Stimulated activated naive CD8-positive, alpha-beta T cell treated with anti-CD3 and anti-CD28 coated beads, Interleukin-15, amount 100 ng/mL, for 72 hours (primary cell): Measurements from ENCODE around the gene RHOBTB1.

Source experiments
- ATAC-seq: fragments of 150-1000 bp; cut with Tn5 transposase; 2 replicates; pipeline ENCODE4 v1.10.0; 2021; ENCODE audit warnings: mild to moderate bottlenecking, moderate library complexity
- DNase-seq, 2 donors: peaks; one replicate each; pipeline ENCODE4 v3.0.0; 2021 to 2022
- H3K27ac Mint-ChIP-seq, 2 donors: one replicate each; pipeline ENCODE4 v1.8.0; 2022; ENCODE audit warnings: mild to moderate bottlenecking in 2 of 2, mixed read lengths in 2 of 2, moderate library complexity in 2 of 2
- H3K27me3 Mint-ChIP-seq: one replicate; pipeline ENCODE4 v1.8.0; 2022; ENCODE audit warnings: mixed read lengths
- H3K4me1 Mint-ChIP-seq: one replicate; pipeline ENCODE4 v1.8.0; 2022; ENCODE audit warnings: mild to moderate bottlenecking, mixed read lengths
- H3K4me3 Mint-ChIP-seq, 2 donors: one replicate each; pipeline ENCODE4 v1.8.0; 2022; ENCODE audit warnings: mild to moderate bottlenecking in 2 of 2, mixed read lengths in 2 of 2, moderate library complexity in 1 of 2
- H3K9me3 Mint-ChIP-seq, 2 donors: one replicate each; pipeline ENCODE4 v1.8.0; 2022; ENCODE audit warnings: mixed read lengths in 2 of 2

Gene RHOBTB1

GRCh38 chr10:60934215-60935175 is 9.5 kb downstream of the RHOBTB1 start:
- no peak for DNase-seq
- no peak for ATAC-seq
- Mint-ChIP-seq H3K9me3 (no peaks in the 10 kb centered on the region), H3K4me1 (no peaks in the 10 kb centered on the region), H3K4me3 (no peak overlapping the region), H3K27me3 (peaks cover 20% of the 10 kb centered on the region), H3K27ac (no peak overlapping the region)

GRCh38 chr10:60932756-60933155 is 11.2 kb downstream of the RHOBTB1 start:
- ATAC-seq, result no peak
- Mint-ChIP-seq H3K4me1 (no peaks in the 10 kb centered on the region), H3K4me3 (no peak overlapping the region), H3K9me3 (peaks cover 0 to 1% of the 10 kb centered on the region in 2 donors), H3K27me3 (peaks cover 2% of the 10 kb centered on the region), H3K27ac (no peak overlapping the region)
- DNase-seq, result no peak

GRCh38 chr10:60930237-60930636 is 13.7 kb downstream of the RHOBTB1 start:
- ATAC-seq (no peak), DNase-seq (no peak)
- Mint-ChIP-seq H3K9me3 (peaks cover 5 to 9% of the 10 kb centered on the region in 2 donors), H3K27me3 (no peaks in the 10 kb centered on the region), H3K4me1 (no peaks in the 10 kb centered on the region), H3K4me3 (no peak overlapping the region), H3K27ac (no peak overlapping the region)

GRCh38 chr10:60921633-60922032 is 22.4 kb downstream of the RHOBTB1 start:
- Mint-ChIP-seq H3K4me1 (no peaks in the 10 kb centered on the region), H3K27me3 (no peaks in the 10 kb centered on the region), H3K9me3 (peaks cover 4 to 16% of the 10 kb centered on the region in 2 donors), H3K27ac (no peak overlapping the region), H3K4me3 (no peak overlapping the region)
- ATAC-seq (no peak), DNase-seq (no peak)

GRCh38 chr10:60920479-60920878 is 23.5 kb downstream of the RHOBTB1 start:
- Mint-ChIP-seq H3K27ac (no peak overlapping the region), H3K4me1 (no peaks in the 10 kb centered on the region), H3K4me3 (no peak overlapping the region), H3K27me3 (no peaks in the 10 kb centered on the region), H3K9me3 (peaks cover under 1 to 14% of the 10 kb centered on the region in 2 donors)
- DNase-seq, result no peak
- no peak for ATAC-seq

- Mint-ChIP-seq H3K9me3 (peaks cover 0 to 8% of the 10 kb centered on the region in 2 donors), H3K4me1 (no peaks in the 10 kb centered on the region), H3K27me3 (no peaks in the 10 kb centered on the region), H3K4me3 (no peak overlapping the region), H3K27ac (no peak overlapping the region)
- no peak for DNase-seq
- no peak for ATAC-seq
Observed at GRCh38 chr10:60919551-60919950, 24.4 kb downstream of the RHOBTB1 start.

GRCh38 chr10:60917331-60918280 is 26.4 kb downstream of the RHOBTB1 start:
- Mint-ChIP-seq H3K9me3 (peaks cover 0 to 8% of the 10 kb centered on the region in 2 donors), H3K27me3 (no peaks in the 10 kb centered on the region), H3K27ac (peak overlapping the region in 1 of 2 donors; percentile 58)

GRCh38 chr10:60916025-60916424 is 28.0 kb downstream of the RHOBTB1 start:
- peaks cover 0 to 8% of the 10 kb centered on the region in 2 donors for H3K9me3 Mint-ChIP-seq
- peaks cover 3% of the 10 kb centered on the region for H3K4me1 Mint-ChIP-seq
- no peak for DNase-seq
- H3K27me3 Mint-ChIP-seq, result peaks cover 6% of the 10 kb centered on the region
- ATAC-seq, result no peak
- no peak overlapping the region for H3K4me3 Mint-ChIP-seq
- no peak overlapping the region for H3K27ac Mint-ChIP-seq

More at GRCh38 chr10:60917331-60918280, 26.4 kb downstream of the RHOBTB1 start:
- DNase-seq (no peak), ATAC-seq (no peak)
- Mint-ChIP-seq H3K4me1 (no peaks in the 10 kb centered on the region), H3K4me3 (no peak overlapping the region)

GRCh38 chr10:60914690-60915141 is 29.3 kb downstream of the RHOBTB1 start:
- H3K4me1 Mint-ChIP-seq, result peaks cover 10% of the 10 kb centered on the region
- no peak overlapping the region for H3K27ac Mint-ChIP-seq
- no peak for ATAC-seq
- peaks cover 0 to 8% of the 10 kb centered on the region in 2 donors for H3K9me3 Mint-ChIP-seq
- DNase-seq, result no peak
- no peak overlapping the region for H3K4me3 Mint-ChIP-seq
- H3K27me3 Mint-ChIP-seq, result peaks cover 13% of the 10 kb centered on the region

GRCh38 chr10:60913657-60914056 is 30.3 kb downstream of the RHOBTB1 start:
- Mint-ChIP-seq H3K4me3 (no peak overlapping the region), H3K27ac (no peak overlapping the region), H3K9me3 (peaks cover 0 to 8% of the 10 kb centered on the region in 2 donors), H3K27me3 (peaks cover 13% of the 10 kb centered on the region), H3K4me1 (peaks cover 10% of the 10 kb centered on the region)
- ATAC-seq, result no peak
- DNase-seq, result no peak

GRCh38 chr10:60913071-60913470 is 30.9 kb downstream of the RHOBTB1 start:
- no peak for ATAC-seq
- H3K27ac Mint-ChIP-seq, result no peak overlapping the region
- H3K9me3 Mint-ChIP-seq, result peaks cover 0 to 3% of the 10 kb centered on the region in 2 donors
- H3K4me1 Mint-ChIP-seq, result peaks cover 10% of the 10 kb centered on the region
- DNase-seq, result no peak
- H3K4me3 Mint-ChIP-seq, result no peak overlapping the region
- H3K27me3 Mint-ChIP-seq, result peaks cover 13% of the 10 kb centered on the region

- Mint-ChIP-seq H3K4me3 (no peak overlapping the region), H3K4me1 (peaks cover 10% of the 10 kb centered on the region), H3K27ac (no peak overlapping the region), H3K27me3 (peaks cover 13% of the 10 kb centered on the region), H3K9me3 (peaks cover 4 to 9% of the 10 kb centered on the region in 2 donors)
- no peak for ATAC-seq
- DNase-seq, result no peak
Observed at GRCh38 chr10:60911715-60912114, 32.3 kb downstream of the RHOBTB1 start.

- Mint-ChIP-seq H3K4me3 (no peak overlapping the region), H3K27me3 (peaks cover 13% of the 10 kb centered on the region), H3K4me1 (peaks cover 10% of the 10 kb centered on the region), H3K9me3 (peaks cover 4 to 14% of the 10 kb centered on the region in 2 donors), H3K27ac (peak overlapping the region in 1 of 2 donors; percentile 42)
- no peak for ATAC-seq
- DNase-seq, result no peak
Observed at GRCh38 chr10:60911216-60911615, 32.8 kb downstream of the RHOBTB1 start.

- peaks cover 13% of the 10 kb centered on the region for H3K27me3 Mint-ChIP-seq
- peaks cover 4 to 19% of the 10 kb centered on the region in 2 donors for H3K9me3 Mint-ChIP-seq
- DNase-seq, result no peak
- H3K4me1 Mint-ChIP-seq, result peaks cover 10% of the 10 kb centered on the region
- no peak for ATAC-seq
- H3K4me3 Mint-ChIP-seq, result no peak overlapping the region
- no peak overlapping the region for H3K27ac Mint-ChIP-seq
Observed at GRCh38 chr10:60910543-60910942, 33.4 kb downstream of the RHOBTB1 start.

- DNase-seq (no peak), ATAC-seq (no peak)
- peaks cover 10% of the 10 kb centered on the region for H3K4me1 Mint-ChIP-seq
- H3K27ac Mint-ChIP-seq, result no peak overlapping the region
- H3K4me3 Mint-ChIP-seq, result no peak overlapping the region
- peaks cover 4 to 19% of the 10 kb centered on the region in 2 donors for H3K9me3 Mint-ChIP-seq
- H3K27me3 Mint-ChIP-seq, result peaks cover 13% of the 10 kb centered on the region
Observed at GRCh38 chr10:60908896-60909295, 35.1 kb downstream of the RHOBTB1 start.
